Stimulated activated effector memory CD8-positive, alpha-beta T cell treated with anti-CD3 and anti-CD28 coated beads, Interleukin-12 subunit alpha, Interleukin-12 subunit beta, amount 100 ng/mL, for 72 hours (primary cell): ENCODE measurements around the gene SCAPER.
"Not testable (repeated sequence)": the region's sequence is repeated elsewhere in the genome, so short reads cannot be mapped to it uniquely, and the experiment has no call there.

Experiments used
- ATAC-seq: fragments of 150-1000 bp; cut with Tn5 transposase; 2 replicates; pipeline ENCODE4 v1.10.0; 2021
- DNase-seq, 2 donors: peaks; one replicate each; pipeline ENCODE4 v3.0.0; 2021 to 2022; ENCODE audit warnings: low spot score in 2 of 2
- H3K27ac Mint-ChIP-seq: one replicate; pipeline ENCODE4 v1.8.0; 2022; ENCODE audit warnings: mild to moderate bottlenecking, mixed read lengths
- H3K36me3 Mint-ChIP-seq: one replicate; pipeline ENCODE4 v1.8.0; 2022; ENCODE audit warnings: mild to moderate bottlenecking, mixed read lengths
- H3K4me1 Mint-ChIP-seq: one replicate; pipeline ENCODE4 v1.8.0; 2022; ENCODE audit warnings: mixed read lengths
- H3K4me3 Mint-ChIP-seq: one replicate; pipeline ENCODE4 v1.8.0; 2022; ENCODE audit warnings: mild to moderate bottlenecking, mixed read lengths
- H3K9me3 Mint-ChIP-seq: one replicate; pipeline ENCODE4 v1.8.0; 2022; ENCODE audit warnings: mixed read lengths

Gene SCAPER

DNA sequence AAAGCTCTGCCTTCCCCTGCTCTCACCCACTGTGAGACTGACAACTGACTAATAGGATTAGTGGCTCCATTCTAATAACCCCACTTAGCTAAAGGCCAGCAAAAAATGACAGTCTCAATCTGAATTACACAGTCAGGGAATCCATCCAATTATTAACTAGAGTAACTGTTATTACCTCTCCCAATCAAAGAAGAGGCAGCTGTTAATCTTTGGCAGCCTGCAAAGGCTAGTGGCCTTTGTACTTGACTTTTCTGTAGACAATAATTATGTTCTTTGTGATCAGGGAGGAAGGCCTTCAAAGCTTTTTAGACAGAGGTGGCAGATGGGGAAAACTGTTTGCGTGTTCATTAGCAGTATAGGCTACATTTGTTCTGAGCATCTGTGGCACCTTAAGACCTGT, 390.9 kb downstream of the SCAPER start:
- no peak overlapping the region for H3K27ac Mint-ChIP-seq
- H3K36me3 Mint-ChIP-seq, result no peaks in the 10 kb centered on the region
- DNase-seq, result no peak
- H3K4me3 Mint-ChIP-seq, result no peak overlapping the region
- H3K9me3 Mint-ChIP-seq, result no peaks in the 10 kb centered on the region
- no peaks in the 10 kb centered on the region for H3K4me1 Mint-ChIP-seq
- ATAC-seq, result no peak

DNA sequence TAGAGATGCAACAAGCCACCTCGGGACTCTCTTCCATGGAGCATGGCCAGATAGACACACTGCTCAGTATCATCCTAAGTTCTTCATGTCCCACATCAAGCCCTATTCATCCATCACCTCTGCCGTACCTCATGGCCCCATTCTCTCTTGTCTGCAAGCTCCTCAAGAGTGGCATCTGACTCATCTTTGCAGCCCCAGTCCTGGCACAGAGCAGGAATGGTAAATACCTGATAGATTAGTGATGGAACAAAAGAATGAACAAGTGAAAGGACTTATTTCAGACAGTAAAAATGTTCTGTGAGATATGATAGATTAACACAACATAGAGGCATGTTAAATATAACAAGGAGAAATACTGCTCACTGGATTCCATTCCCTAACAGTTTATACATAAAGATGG, 392.2 kb downstream of the SCAPER start:
- H3K36me3 Mint-ChIP-seq, result no peaks in the 10 kb centered on the region
- H3K9me3 Mint-ChIP-seq, result no peaks in the 10 kb centered on the region
- no peak for DNase-seq
- H3K4me1 Mint-ChIP-seq, result no peaks in the 10 kb centered on the region
- no peak for ATAC-seq
- H3K4me3 Mint-ChIP-seq, result no peak overlapping the region
- H3K27ac Mint-ChIP-seq, result no peak overlapping the region

DNA sequence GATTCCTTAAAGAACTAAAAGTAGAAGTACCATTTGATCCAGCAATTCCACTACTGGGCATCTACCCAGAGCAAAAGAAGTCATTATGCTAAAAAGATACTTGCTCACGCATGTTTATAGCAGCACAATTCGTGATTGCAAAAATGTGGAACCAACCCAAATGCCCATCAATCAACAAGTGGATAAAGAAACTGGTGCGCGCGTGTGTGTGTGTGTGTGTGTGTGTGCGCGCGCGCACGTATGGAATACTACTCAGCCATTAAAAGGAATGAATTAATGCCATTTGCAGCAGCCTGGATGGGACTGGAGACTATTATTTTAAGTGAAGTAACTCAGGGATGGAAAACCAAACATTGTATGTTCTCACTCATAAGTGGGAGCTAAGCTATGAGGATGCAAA, 394.5 kb downstream of the SCAPER start:
- H3K9me3 Mint-ChIP-seq, DNase-seq, ATAC-seq, H3K4me3 Mint-ChIP-seq, H3K4me1 Mint-ChIP-seq, H3K36me3 Mint-ChIP-seq, H3K27ac Mint-ChIP-seq: not testable (repeated sequence)

DNA sequence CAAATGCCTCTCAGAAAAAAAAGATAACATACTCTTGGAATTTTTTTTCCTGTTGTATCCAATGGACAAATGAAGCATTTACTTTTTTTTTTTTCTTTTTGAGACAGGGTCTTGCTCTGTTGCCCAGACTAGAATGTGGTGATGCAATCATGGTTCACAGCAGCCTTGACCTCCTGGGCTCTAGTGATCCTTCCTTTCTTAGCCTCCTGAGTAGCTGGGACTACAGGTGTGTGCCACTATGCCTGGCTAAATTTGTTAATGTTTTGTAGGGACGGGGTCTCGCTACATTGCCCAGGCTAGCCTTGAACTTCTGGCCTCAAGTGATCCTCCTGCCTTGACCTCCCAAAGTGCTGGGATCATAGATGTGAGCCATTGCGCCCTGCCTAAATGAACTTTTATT, 401.3 kb downstream of the SCAPER start:
- no peak overlapping the region for H3K27ac Mint-ChIP-seq
- no peaks in the 10 kb centered on the region for H3K4me1 Mint-ChIP-seq
- DNase-seq (no peak), ATAC-seq (no peak)
- no peaks in the 10 kb centered on the region for H3K36me3 Mint-ChIP-seq
- H3K9me3 Mint-ChIP-seq, result no peaks in the 10 kb centered on the region
- no peak overlapping the region for H3K4me3 Mint-ChIP-seq

DNA sequence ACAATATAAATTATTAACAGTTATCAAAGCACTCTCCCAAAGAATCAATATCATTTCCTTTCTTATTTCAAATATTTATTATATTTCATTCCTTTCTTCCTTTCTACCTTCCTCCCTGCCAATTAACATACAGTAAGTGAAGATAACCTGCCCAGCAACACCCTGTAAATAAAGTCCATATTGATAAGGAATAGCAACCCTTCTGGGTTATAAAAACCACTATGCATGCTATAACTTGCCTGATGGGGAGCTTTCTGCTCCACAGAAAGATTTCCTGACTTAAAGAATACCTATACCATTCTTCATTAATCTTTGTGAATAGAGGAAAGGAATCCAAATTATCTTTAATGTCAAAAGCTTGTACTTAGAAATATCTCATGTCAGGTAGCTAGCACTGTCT, 402.0 kb downstream of the SCAPER start:
- Mint-ChIP-seq H3K36me3 (no peaks in the 10 kb centered on the region), H3K4me3 (no peak overlapping the region), H3K27ac (no peak overlapping the region), H3K4me1 (no peaks in the 10 kb centered on the region), H3K9me3 (no peaks in the 10 kb centered on the region)
- no peak for ATAC-seq
- no peak for DNase-seq

DNA sequence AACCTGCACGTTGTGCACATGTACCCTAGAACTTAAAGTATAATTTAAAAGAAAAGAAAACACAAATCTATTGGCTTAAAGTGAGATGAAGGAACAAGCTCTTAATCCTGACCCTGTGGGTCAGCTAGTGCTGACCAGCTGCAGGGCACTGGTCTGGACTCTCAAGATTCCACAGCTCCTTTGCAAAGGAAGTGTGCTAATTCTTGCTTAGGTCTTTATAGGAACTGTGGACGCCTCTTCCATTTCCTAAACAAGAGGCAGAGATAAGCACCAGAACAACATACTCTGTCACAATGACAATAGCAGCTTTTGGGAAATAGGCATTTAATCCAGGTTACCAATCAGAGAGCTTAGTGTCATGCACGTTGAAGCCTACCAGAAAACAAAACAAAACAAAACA, 402.5 kb downstream of the SCAPER start:
- no peak for ATAC-seq
- no peaks in the 10 kb centered on the region for H3K36me3 Mint-ChIP-seq
- no peaks in the 10 kb centered on the region for H3K4me1 Mint-ChIP-seq
- H3K27ac Mint-ChIP-seq, result no peak overlapping the region
- no peak for DNase-seq
- no peak overlapping the region for H3K4me3 Mint-ChIP-seq
- H3K9me3 Mint-ChIP-seq, result no peaks in the 10 kb centered on the region

DNA sequence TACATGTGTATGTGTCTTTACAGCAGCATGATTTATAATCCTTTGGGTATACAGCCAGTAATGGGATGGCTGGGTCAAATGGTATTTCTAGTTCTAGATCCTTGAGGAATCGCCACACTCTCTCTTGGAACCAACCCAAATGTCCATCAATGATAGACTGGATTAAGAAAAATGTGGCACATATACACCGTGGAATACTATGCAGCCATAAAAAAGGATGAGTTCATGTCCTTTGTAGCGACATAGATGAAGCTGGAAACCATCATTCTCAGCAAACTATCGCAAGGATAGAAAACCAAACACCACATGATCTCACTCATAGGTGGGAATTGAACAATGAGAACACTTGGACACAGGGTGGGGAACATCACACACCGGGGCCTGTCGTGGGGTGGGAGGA, 403.0 kb downstream of the SCAPER start:
- not testable (repeated sequence) for H3K4me1 Mint-ChIP-seq, H3K9me3 Mint-ChIP-seq, DNase-seq, H3K36me3 Mint-ChIP-seq, H3K4me3 Mint-ChIP-seq, H3K27ac Mint-ChIP-seq, ATAC-seq

DNA sequence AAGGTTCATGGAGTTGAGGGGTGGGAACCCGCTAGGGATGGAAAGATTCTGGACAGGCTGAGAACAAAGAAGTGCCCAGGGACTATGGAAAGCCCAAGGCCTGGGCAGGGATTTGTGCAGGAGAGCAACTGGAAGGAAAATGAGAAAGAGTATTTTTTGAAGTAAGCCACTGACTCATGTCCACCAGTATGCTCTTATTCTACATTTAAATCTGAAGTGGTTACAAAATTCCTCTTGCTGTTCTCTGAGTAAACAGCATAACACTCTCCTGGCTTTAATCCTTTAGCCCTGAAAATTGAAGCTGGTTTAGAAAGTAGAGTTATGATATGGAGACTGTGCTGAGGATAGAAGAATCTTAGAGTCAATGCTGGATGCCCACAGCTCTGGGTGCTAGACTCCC, 403.4 kb downstream of the SCAPER start:
- DNase-seq (no peak), ATAC-seq (no peak)
- no peak overlapping the region for H3K4me3 Mint-ChIP-seq
- no peaks in the 10 kb centered on the region for H3K36me3 Mint-ChIP-seq
- H3K4me1 Mint-ChIP-seq, result no peaks in the 10 kb centered on the region
- H3K9me3 Mint-ChIP-seq, result no peaks in the 10 kb centered on the region
- H3K27ac Mint-ChIP-seq, result no peak overlapping the region

DNA sequence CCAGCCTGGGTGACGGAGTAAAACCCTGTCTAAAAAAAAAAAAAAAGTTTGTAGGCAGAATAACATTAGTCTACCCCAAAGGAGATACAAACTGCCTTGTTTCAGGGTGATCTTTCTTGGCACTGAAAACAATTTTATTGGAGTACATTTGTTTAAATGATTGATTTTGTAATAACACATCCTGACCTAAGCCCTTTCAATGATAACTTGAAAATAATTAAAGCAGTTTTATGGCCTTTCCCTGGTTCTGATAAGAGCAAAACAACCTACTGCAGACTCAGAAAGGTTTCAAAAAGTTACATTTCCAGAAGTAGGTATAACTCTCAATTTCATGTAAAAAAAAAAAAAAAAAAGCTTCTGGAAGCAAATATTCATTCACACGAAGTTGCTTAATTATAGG, 404.1 kb downstream of the SCAPER start:
- no peaks in the 10 kb centered on the region for H3K36me3 Mint-ChIP-seq
- DNase-seq, result no peak
- ATAC-seq, result no peak
- H3K4me1 Mint-ChIP-seq, result no peaks in the 10 kb centered on the region
- H3K4me3 Mint-ChIP-seq, result no peak overlapping the region
- H3K9me3 Mint-ChIP-seq, result no peaks in the 10 kb centered on the region
- no peak overlapping the region for H3K27ac Mint-ChIP-seq

DNA sequence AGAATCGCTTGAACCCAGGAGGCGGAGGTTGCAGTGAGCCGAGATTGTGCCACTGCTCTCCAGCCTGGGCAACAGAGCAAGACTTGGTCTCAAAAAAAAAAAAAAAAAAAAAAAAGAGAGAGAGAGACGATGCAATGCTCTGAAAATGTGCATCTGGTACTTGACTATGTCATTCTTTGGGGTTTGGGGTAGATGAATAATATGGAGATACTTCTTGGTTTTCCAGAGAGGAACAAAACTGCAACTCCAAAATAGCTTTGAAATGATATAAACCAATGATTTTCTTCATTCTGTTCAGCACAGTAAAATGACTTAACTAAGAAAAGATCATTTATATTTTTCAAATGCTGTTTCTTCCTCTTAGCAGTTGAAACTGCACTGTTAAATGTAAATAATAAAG, 409.7 kb downstream of the SCAPER start:
- ATAC-seq (no peak), DNase-seq (no peak)
- Mint-ChIP-seq H3K4me1 (no peaks in the 10 kb centered on the region), H3K9me3 (no peaks in the 10 kb centered on the region), H3K4me3 (no peak overlapping the region), H3K27ac (no peak overlapping the region), H3K36me3 (no peaks in the 10 kb centered on the region)

DNA sequence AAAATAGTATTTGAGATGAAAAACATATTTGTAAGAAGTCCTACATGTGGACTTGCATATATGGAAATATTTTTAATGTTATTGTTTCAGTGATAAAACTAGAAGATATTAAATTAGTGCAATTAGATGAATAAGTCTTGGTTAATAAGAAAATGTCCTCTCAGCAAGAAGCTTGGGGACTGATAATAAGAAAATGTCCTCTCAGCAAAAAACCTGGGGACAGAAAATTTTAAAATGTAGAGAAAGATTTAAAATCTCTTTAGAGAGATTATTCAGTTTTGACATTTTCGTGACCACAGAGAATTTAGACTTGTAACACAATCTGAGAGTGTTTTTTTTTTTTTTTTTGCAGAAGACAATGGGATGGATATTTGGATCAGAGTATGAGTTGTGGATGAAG, 412.6 kb downstream of the SCAPER start:
- Mint-ChIP-seq H3K27ac (no peak overlapping the region), H3K9me3 (no peaks in the 10 kb centered on the region), H3K36me3 (no peaks in the 10 kb centered on the region), H3K4me1 (no peaks in the 10 kb centered on the region), H3K4me3 (no peak overlapping the region)
- DNase-seq (no peak), ATAC-seq (no peak)

DNA sequence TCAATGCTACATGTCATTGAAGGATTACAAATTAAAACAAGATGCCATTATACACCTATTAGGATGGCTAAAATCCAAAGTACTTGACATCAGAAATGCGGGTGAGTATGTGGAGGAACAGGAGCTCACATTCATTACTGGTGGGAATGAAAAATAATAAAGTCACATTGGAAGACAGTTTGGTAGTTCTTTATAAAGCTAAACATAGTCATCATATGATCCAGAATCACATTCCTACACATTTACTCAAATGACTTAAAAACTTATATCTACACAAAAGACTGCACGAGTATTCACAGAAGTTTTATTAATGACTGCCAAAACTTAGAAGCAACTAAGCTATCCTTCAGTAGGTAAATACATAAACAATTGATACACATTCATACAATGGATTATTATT, 421.4 kb downstream of the SCAPER start:
- Mint-ChIP-seq H3K27ac (no peak overlapping the region), H3K4me3 (no peak overlapping the region), H3K4me1 (no peaks in the 10 kb centered on the region), H3K36me3 (no peaks in the 10 kb centered on the region), H3K9me3 (no peaks in the 10 kb centered on the region)
- DNase-seq (no peak), ATAC-seq (no peak)

DNA sequence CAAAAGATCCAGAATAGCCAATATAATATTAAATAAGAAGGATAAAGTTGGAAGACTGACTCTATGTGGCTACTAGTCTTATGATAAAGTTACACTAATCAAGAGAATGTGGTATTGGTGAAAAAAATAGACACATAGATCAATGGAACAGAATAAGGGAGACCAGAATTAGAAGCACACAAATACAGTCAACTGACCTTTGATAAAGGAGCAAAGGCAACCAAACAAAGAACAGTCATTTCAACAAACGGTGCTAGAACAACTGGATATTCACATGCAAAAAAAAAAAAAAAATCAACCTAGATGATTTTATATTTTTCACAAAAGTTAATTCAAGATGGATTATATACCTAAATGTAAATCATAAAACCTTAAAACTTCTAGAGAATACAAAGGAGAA, 422.1 kb downstream of the SCAPER start:
- Mint-ChIP-seq H3K9me3 (no peaks in the 10 kb centered on the region), H3K27ac (no peak overlapping the region), H3K36me3 (no peaks in the 10 kb centered on the region), H3K4me1 (no peaks in the 10 kb centered on the region), H3K4me3 (no peak overlapping the region)
- ATAC-seq, result no peak
- DNase-seq, result no peak

DNA sequence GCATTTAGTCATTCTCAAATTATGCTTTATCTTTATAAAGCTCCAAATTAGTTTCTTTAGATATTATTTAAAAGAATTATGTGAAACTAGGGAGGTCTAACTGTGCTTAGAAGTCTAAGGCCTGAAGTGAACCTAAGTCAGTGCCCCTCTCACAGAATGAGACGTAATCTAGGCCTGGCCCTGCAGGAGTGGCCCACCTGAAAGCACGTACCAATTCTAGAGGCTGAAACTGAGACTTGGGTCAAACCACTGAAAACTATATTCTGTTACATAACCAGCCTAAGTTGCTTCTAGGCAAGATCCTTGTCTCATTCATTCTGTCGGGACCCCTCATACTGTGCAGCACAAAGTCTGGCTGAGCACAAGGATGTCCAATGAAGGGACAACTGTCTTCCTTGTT, 424.9 kb downstream of the SCAPER start:
- DNase-seq (no peak), ATAC-seq (no peak)
- H3K4me1 Mint-ChIP-seq, result no peaks in the 10 kb centered on the region
- no peak overlapping the region for H3K27ac Mint-ChIP-seq
- no peaks in the 10 kb centered on the region for H3K36me3 Mint-ChIP-seq
- no peaks in the 10 kb centered on the region for H3K9me3 Mint-ChIP-seq
- H3K4me3 Mint-ChIP-seq, result no peak overlapping the region

DNA sequence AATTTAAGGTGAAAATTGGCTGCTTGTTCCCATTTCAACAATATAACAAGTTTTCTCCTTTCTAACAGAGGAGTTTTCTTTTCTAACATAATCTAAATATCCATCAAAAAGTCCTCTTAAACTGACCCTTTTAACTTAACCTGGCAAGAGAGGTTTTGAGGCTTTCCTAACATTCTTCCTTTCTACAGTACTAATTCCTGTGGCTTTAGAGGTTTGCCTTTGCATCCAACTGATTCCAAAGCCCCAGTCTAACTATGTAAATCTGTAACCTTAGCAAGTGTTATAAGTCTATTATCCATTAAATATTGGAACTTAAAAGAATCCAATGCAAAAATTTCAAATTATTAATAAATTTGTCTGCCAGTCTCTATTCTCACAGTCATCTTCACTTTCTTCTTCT, 434.4 kb downstream of the SCAPER start:
- H3K36me3 Mint-ChIP-seq, result peaks cover 15% of the 10 kb centered on the region
- no peak overlapping the region for H3K4me3 Mint-ChIP-seq
- no peak overlapping the region for H3K27ac Mint-ChIP-seq
- DNase-seq (no peak), ATAC-seq (no peak)
- H3K9me3 Mint-ChIP-seq, result peaks cover 16% of the 10 kb centered on the region
- no peaks in the 10 kb centered on the region for H3K4me1 Mint-ChIP-seq

DNA sequence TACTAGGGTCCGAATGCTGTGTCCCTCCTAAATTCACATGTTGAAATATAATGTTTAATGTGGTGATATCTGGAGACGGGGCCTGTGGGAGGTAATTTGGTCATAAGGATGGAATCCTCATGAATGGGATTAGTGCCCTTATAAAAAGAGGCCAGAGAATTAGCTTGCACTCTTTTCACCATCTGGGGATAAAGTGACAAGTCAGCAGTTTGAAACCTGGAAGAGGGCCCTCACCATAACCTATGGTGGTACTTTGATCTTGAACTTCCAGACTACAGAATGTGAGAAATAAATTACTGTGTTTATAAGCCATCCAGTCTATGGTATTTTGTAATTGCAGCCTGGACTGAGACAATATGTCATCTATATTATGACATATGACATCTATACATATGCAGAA, 436.4 kb downstream of the SCAPER start:
- H3K27ac Mint-ChIP-seq, result no peak overlapping the region
- ATAC-seq (no peak), DNase-seq (no peak)
- H3K9me3 Mint-ChIP-seq, result peaks cover 16% of the 10 kb centered on the region
- H3K4me3 Mint-ChIP-seq, result no peak overlapping the region
- H3K4me1 Mint-ChIP-seq, result no peaks in the 10 kb centered on the region
- H3K36me3 Mint-ChIP-seq, result peaks cover 15% of the 10 kb centered on the region

DNA sequence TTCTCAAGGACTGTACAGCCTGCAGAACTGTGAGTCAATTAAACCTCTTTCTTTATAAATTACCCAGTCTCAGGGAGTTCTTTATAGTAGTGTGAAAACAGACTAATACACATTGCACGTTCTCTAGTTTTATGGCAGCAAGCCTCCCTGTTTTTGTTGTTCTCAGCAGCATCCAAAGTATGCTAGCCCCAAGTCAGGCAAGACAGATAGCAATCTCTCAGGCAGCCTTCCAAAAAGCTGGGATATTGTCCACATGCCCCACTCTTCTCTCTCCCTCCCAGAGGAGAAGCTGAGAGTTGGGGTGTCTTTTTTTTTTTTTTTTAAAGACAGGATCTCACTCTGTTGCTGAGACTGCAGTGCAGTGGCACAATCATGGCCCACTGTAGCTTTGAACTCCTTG, 438.0 kb downstream of the SCAPER start:
- H3K4me3 Mint-ChIP-seq, result no peak overlapping the region
- ATAC-seq (no peak), DNase-seq (no peak)
- H3K9me3 Mint-ChIP-seq, result peaks cover 16% of the 10 kb centered on the region
- no peak overlapping the region for H3K27ac Mint-ChIP-seq
- H3K36me3 Mint-ChIP-seq, result peaks cover 15% of the 10 kb centered on the region
- no peaks in the 10 kb centered on the region for H3K4me1 Mint-ChIP-seq
